A549 (cell line): Measurements from ENCODE around the gene PLEKHA7.

Experiments used
- BHLHE40 ChIP-seq: IDR thresholded peaks from 2 replicates; pipeline ENCODE4 v1.6.1; 2012; ENCODE audit warnings: low read depth, low read length, inconsistent platforms
- CHD2 ChIP-seq: fragments of 150-350 bp; IDR thresholded peaks from 2 replicates; pipeline ENCODE4 v1.6.1; 2014; ENCODE audit warnings: low read length; ENCODE audit not compliant: partially characterized antibody
- CTCF ChIP-seq: fragments of >200 bp; sonication (Bioruptor Twin); formaldehyde crosslinking; IDR thresholded peaks from 3 replicates; pipeline ENCODE4 v1.5.1; 2016
- HOXB5 ChIP-seq: fragments of 250-450 bp; sonication (Bioruptor Pico); IDR thresholded peaks from 2 replicates; pipeline ENCODE4 v1.5.0; 2020; ENCODE audit warnings: mild to moderate bottlenecking, moderate library complexity
- JUN ChIP-seq, 2 experiments: fragments of >200 bp; sonication (Bioruptor Twin); formaldehyde crosslinking; IDR thresholded peaks; 2 replicates in 1 of 2; 3 replicates in 1 of 2; pipeline ENCODE4 v1.6.1; 2016 to 2017
- JUNB ChIP-seq: fragments of >200 bp; sonication (Bioruptor Twin); formaldehyde crosslinking; IDR thresholded peaks from 2 replicates; pipeline ENCODE4 v1.6.1; 2016
- NR3C1 ChIP-seq: fragments of >200 bp; sonication (Bioruptor Twin); formaldehyde crosslinking; IDR thresholded peaks from 3 replicates; pipeline ENCODE4 v1.6.1; 2017
- POLR2A ChIP-seq: IDR thresholded peaks from 2 replicates; pipeline ENCODE4 v1.6.1; 2012; ENCODE audit warnings: mild to moderate bottlenecking, low read length
- RFX5 ChIP-seq: fragments of 450-650 bp; IDR thresholded peaks from 2 replicates; pipeline ENCODE4 v1.7.1; 2014; ENCODE audit warnings: antibody characterized with exemption, mild to moderate bottlenecking, moderate library complexity
- SMC3 ChIP-seq: fragments of >200 bp; sonication (Bioruptor Twin); formaldehyde crosslinking; IDR thresholded peaks from 3 replicates; pipeline ENCODE4 v1.6.1; 2018; ENCODE audit warnings: inconsistent platforms
- SREBF2 ChIP-seq: fragments of 450-650 bp; IDR thresholded peaks from 2 replicates; pipeline ENCODE4 v1.6.1; 2014; ENCODE audit warnings: mild to moderate bottlenecking, moderate library complexity
- TP53 ChIP-seq: fragments of 250-450 bp; sonication (Bioruptor Pico); IDR thresholded peaks from 2 replicates; pipeline ENCODE4 v1.5.0; 2021; ENCODE audit warnings: mild to moderate bottlenecking, moderate library complexity
- USF2 ChIP-seq: fragments of 450-650 bp; IDR thresholded peaks from 2 replicates; pipeline ENCODE4 v1.6.1; 2014; ENCODE audit warnings: antibody characterized with exemption
- TF ChIP-seq, protein P1 (sequence below): IDR thresholded peaks from 2 replicates; pipeline ENCODE4 v1.6.1; 2012

- no peak for TF ChIP-seq CTCF
- no peak for TF ChIP-seq SMC3
- no peak for TF ChIP-seq POLR2A
- no peak for TF ChIP-seq NR3C1
- TF ChIP-seq, protein P1, sequence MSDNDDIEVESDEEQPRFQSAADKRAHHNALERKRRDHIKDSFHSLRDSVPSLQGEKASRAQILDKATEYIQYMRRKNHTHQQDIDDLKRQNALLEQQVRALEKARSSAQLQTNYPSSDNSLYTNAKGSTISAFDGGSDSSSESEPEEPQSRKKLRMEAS, result no peak
- TF ChIP-seq RFX5, result no peak
- TF ChIP-seq HOXB5 (CRISPR knock-in tag), result no peak
- no peak for TF ChIP-seq BHLHE40
- TF ChIP-seq JUNB, result no peak
- TF ChIP-seq TP53 (CRISPR knock-in tag), result no peak
- no peak for TF ChIP-seq CHD2
- no peak for TF ChIP-seq JUN (IDR thresholded peaks at IDR 0.05)
- TF ChIP-seq USF2, result no peak
- TF ChIP-seq SREBF2, result no peak
These were observed 28.9 kb downstream of the PLEKHA7 start for GRCh38 chr11:16985297-16985696.
